Stimulated activated CD4-positive, alpha-beta T cell treated with anti-CD3 and anti-CD28 coated beads, Interleukin-4, amount 100 ng/mL, for 24 hours (primary cell): ENCODE data around the gene ACIN1.

Experiments used
- DNase-seq: peaks from one replicate; pipeline ENCODE4 v3.0.0-alpha.2; 2020

The ACIN1 gene

GRCh38 chr14:23009483-23009938 lies 85.4 kb downstream of the ACIN1 start:
- no peak for DNase-seq

GRCh38 chr14:23008831-23009230 lies 86.1 kb downstream of the ACIN1 start:
- no peak for DNase-seq
